Ecto neural progenitor cell (in vitro differentiated cells): ENCODE measurements around the gene SRP14.
"Not testable (repeated sequence)": the region's sequence is repeated elsewhere in the genome, so short reads cannot be mapped to it uniquely, and the experiment has no call there.

Experiments used
- DNase-seq: peaks from one replicate; pipeline ENCODE4 v3.0.0-alpha.2; 2018; ENCODE audit warnings: low spot score

Gene SRP14

GRCh38 chr15:40028853-40029252, 10.1 kb downstream of the SRP14 start:
- DNase-seq: no peak

GRCh38 chr15:40028193-40028592, 10.8 kb downstream of the SRP14 start:
- DNase-seq: no peak

GRCh38 chr15:40016224-40016865, 22.6 kb downstream of the SRP14 start:
- DNase-seq: no peak

GRCh38 chr15:40014390-40014789, 24.6 kb downstream of the SRP14 start:
- DNase-seq: no peak

GRCh38 chr15:40013372-40013771, 25.6 kb downstream of the SRP14 start:
- not testable (repeated sequence) for DNase-seq

- no peak for DNase-seq
Observed at GRCh38 chr15:40011303-40011702, 27.7 kb downstream of the SRP14 start.

GRCh38 chr15:40010686-40011085, 28.3 kb downstream of the SRP14 start:
- peak; percentile 47 for DNase-seq

- no peak for DNase-seq
Observed at GRCh38 chr15:40008061-40008765, 30.8 kb downstream of the SRP14 start.

- no peak for DNase-seq
Observed at GRCh38 chr15:40006646-40007045, 32.3 kb downstream of the SRP14 start.

- no peak for DNase-seq
Observed at GRCh38 chr15:40006003-40006402, 33.0 kb downstream of the SRP14 start.

- DNase-seq: no peak
Observed at GRCh38 chr15:40003116-40003916, 35.7 kb downstream of the SRP14 start.

GRCh38 chr15:40002295-40002694, 36.7 kb downstream of the SRP14 start:
- DNase-seq: no peak

GRCh38 chr15:39999538-40000200, 39.3 kb downstream of the SRP14 start:
- no peak for DNase-seq

GRCh38 chr15:39998511-39999077, 40.4 kb downstream of the SRP14 start:
- no peak for DNase-seq

- no peak for DNase-seq
Observed at GRCh38 chr15:39997639-39998038, 41.3 kb downstream of the SRP14 start.

- DNase-seq: no peak
Observed at GRCh38 chr15:39997031-39997430, 42.0 kb downstream of the SRP14 start.

GRCh38 chr15:39996228-39996627, 42.8 kb downstream of the SRP14 start:
- not testable (repeated sequence) for DNase-seq

- not testable (repeated sequence) for DNase-seq
Observed at GRCh38 chr15:39992953-39993352, 46.0 kb downstream of the SRP14 start.

GRCh38 chr15:39990706-39991105, 48.3 kb downstream of the SRP14 start:
- no peak for DNase-seq

GRCh38 chr15:39987821-39988220, 51.2 kb downstream of the SRP14 start:
- DNase-seq: no peak
